Renal cortical epithelial cell (primary cell): ENCODE data around the gene PNPLA7. TPM values are rescaled to one million over a fixed set of nuclear protein-coding genes. Genes with fewer than 3 reads are reported as not detected.

Experiments
- DNase-seq: peaks from one replicate; pipeline ENCODE4 v3.0.0-alpha.2; 2011; ENCODE audit warnings: low read depth
- total RNA-seq: library from RNA; depleted of rRNA; stranded (reverse); fragments of >200 nt; gene quantifications from 2 replicates; pipeline ENCODE4 v1.2.3, GENCODE V29; 2014

PNPLA7 gene
- total RNA-seq, 1 donor from 2014 or later = 1.2 TPM

GRCh38 chr9:137462396-137462985 lies 87.7 kb downstream of the PNPLA7 start:
- DNase-seq = no peak

- no peak for DNase-seq
These were observed 88.4 kb downstream of the PNPLA7 start for GRCh38 chr9:137461663-137462395.

GRCh38 chr9:137461316-137461662 lies 88.9 kb downstream of the PNPLA7 start:
- no peak for DNase-seq

GRCh38 chr9:137460363-137461315 lies 89.6 kb downstream of the PNPLA7 start:
- no peak for DNase-seq

GRCh38 chr9:137459601-137460362 lies 90.4 kb downstream of the PNPLA7 start:
- no peak for DNase-seq

GRCh38 chr9:137459152-137459600 lies 91.0 kb downstream of the PNPLA7 start, which contains the start of gene NSMF:
NSMF (minus strand) TSS chr9:137459334; CDS start chr9:137459102, 232 bp downstream.
- DNase-seq = peak; percentile 46

GRCh38 chr9:137458194-137459151 lies 91.7 kb downstream of the PNPLA7 start:
- no peak for DNase-seq

- DNase-seq = no peak
These were observed 92.6 kb downstream of the PNPLA7 start for GRCh38 chr9:137457406-137458193.

GRCh38 chr9:137456864-137457405 lies 93.3 kb downstream of the PNPLA7 start:
- DNase-seq = no peak

GRCh38 chr9:137456061-137456863 lies 93.9 kb downstream of the PNPLA7 start:
- peak; percentile 55 for DNase-seq

GRCh38 chr9:137455359-137455991 lies 94.7 kb downstream of the PNPLA7 start:
- DNase-seq = no peak

- DNase-seq = no peak
These were observed 95.4 kb downstream of the PNPLA7 start for GRCh38 chr9:137454597-137455358.

- no peak for DNase-seq
These were observed 96.0 kb downstream of the PNPLA7 start for GRCh38 chr9:137454145-137454596.

- DNase-seq = peak; percentile 19
These were observed 96.5 kb downstream of the PNPLA7 start for GRCh38 chr9:137453643-137454081.

- no peak for DNase-seq
These were observed 97.2 kb downstream of the PNPLA7 start for GRCh38 chr9:137452761-137453642.
